Esophagus mucosa (tissue), 1 donor: ENCODE measurements around the gene FBXL17. TPM values are rescaled to one million over a fixed set of nuclear protein-coding genes. Genes with fewer than 3 reads are reported as not detected.

ENCODE experiments used
- ATAC-seq: fragments of 200-7000 bp; cut with Tn5 transposase; one replicate; pipeline ENCODE4 v1.9.1; 2020
- total RNA-seq: library from RNA; stranded (reverse); gene quantifications from one replicate; pipeline ENCODE4 v1.2.4, GENCODE V29; 2023
- donor health status: DM: yes; HTN: yes; CAD: no.

Gene FBXL17
- total RNA-seq, 1 donor from 2014 or later, result 13.0 TPM

DNA sequence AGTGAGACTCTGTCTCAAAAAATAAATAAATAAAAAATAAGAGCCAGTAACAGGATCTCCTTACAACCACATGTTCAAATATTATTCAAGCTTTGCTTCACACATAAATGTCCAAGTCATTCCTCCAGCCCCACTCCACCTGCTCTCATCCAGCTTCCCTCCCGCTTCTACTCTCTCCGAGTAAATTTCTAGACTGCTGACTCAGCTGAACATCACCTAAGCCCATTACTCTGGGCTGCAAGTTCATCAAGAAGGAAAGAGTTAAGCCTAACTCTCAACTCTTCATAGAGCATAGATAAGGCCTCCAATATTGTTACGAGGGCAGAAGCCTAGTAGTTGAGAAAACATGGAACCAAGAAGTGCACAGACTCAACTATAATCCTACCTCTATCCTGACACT, 300.2 kb downstream of the FBXL17 start:
- no peak for ATAC-seq

DNA sequence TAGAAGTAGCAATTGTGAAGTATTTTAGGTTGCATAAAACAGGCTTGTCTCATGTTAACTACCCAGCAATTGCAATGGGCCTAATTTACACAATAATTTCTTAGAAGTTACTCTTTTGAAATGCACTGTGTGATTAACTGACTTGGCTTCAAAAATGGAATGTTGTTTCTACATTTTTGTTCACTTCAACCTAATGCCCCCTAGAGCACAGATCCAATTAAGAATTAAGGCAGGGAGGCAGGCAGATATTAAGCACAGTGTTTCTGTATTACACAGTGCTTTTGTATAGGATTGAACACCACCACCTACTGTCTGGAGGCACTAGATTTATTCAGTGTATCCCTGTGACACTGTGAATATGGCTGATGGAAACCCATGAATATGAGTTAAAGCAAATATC, 302.1 kb downstream of the FBXL17 start:
- ATAC-seq, result no peak

DNA sequence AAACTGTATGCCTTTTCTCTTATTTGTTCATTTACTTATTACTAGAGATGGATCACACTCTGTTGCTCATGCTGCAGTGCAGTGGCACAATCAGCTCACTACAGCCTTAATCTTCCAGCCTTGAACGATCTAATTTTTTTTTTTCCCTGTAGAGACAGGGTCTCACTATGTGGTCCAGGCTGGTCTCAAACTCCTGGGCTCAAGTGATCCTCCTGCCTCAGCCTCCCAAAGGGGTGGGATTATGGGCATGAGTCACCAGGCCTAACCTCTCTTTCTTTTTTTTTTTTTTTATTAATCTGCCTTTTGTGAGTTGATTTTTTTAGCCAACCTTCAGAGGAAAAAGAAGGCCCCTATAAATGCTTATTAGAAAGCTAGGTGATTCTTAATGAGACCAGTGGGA, 303.0 kb downstream of the FBXL17 start:
- no peak for ATAC-seq

DNA sequence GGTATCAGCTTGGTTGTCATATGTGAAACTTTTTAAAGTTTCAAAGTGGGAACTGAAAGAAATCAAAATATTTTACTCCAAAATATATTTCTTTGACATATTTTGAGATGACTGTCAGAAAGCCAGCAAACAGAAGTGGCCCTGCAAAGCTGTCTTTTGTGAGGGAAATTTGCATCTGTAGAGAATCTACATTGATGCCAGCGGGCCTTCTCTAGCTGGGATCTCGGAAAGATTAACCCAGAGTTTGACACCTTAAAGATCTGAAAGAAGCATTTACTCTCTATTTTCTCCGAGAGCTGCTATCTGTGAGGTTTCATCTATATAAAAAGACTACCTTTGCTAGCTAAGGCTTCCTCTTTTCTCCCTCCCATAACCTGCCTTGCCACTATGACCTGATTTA, 303.6 kb downstream of the FBXL17 start:
- no peak for ATAC-seq

DNA sequence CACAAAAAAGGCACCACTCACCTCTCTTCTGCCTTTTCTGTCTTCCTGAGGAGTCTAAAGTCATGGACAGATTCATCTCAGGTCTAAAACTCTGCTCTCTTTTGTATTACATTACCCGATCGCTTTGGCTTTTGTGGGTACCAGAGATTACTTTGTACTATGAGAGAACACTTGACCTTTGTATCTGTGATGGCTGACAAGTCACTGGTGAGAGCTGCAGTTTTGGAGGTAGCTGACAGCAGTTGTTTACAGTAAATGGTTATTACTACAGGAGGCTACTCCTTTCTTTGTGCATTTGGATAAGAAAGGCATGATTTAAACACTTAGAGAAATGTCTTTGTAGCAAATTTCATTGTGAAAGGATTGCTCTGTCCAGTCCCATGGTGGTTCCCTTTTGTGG, 307.3 kb downstream of the FBXL17 start:
- no peak for ATAC-seq

DNA sequence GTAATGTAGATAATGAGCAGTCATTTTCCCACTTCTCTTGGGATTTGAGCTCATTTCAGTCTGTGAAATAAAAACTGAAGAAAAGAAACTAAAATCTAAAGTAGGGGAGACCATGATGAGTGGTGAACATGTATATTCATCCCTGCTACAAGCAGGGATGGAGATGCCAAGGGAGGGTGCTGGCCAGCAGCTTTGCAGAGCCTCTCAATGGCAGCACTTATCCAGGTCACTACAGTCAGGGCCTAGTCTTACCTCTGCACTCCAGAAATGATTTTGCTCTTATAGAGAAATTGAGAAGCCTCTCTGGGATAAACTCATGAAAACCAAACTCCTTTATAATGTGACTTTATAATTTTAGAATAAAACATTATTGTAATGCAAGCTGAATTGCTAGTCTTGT, 317.6 kb downstream of the FBXL17 start:
- ATAC-seq, result no peak

DNA sequence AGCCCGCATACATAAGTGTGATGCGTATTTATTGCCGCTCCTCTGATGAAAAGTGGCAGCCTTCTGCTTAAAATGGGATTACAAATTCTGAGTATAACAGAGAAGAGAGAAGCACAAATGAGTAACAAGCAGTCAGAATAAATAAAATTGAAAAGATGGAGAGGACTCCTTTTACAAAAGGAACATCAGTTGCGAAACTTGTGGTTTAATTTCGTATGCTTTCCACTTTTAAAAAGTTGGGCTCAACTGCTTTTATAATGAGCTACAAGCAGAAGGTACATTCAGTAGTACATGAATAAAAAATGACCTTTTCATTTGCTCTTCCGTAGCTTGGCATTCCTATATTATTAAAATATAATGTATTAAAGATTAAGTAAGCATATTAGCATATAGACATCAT, 320.0 kb downstream of the FBXL17 start:
- ATAC-seq, result no peak

DNA sequence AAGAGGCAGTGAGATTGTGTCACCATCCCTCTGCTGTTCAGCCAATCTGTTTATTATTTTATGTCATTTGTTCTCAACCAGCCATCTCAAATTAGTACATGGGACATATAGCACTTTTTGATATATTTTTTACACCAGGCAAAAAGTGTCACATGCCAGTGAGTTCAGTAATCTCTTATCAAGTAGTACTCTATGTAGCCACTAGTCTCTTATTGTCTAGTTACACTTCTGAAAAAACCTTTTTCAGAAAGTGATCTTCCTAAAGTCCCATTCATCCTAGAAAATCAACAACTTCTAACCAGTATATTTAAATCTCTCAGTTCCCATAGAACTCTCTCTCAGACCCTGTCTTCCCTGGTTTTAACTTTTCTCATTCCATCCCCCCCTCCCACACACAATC, 321.6 kb downstream of the FBXL17 start:
- no peak for ATAC-seq

DNA sequence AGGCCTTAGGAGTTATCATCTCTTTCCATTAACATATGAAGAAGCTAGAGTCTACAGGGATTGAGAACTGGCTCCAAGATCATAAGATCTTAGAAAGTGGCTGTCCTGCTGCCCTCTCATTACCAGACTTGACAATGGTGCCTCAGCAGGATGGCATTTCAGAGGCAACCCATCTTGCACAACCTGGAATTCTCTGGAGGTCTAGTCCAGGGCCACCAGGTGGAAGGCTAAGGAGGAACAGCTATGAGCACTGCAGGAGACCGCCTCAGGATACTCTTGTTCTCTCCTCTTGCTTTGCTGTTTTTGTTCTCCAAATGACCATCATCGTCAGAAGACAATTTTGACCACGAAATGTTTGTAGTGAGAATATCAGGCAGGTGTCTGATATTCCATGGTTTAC, 322.6 kb downstream of the FBXL17 start:
- ATAC-seq, result no peak

DNA sequence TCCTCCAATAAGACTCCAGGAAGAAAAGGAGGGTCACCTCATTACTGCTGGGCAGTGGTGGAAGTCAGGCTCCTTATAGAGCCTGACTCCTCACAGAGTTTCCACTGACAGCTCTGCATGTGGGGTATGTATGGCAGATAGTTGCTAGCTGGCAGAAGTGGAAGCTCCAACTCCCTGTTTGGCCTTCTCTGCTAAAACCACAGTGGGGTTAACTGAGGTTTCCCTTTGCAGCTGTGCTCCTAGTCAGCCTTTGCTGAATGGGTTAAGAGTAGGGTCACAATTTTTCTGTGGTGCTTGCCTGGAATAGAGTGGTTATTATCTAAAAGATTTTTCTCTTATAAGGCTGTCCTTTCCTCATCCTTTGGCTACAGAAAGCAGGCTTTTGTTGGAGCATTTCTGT, 327.5 kb downstream of the FBXL17 start:
- no peak for ATAC-seq

DNA sequence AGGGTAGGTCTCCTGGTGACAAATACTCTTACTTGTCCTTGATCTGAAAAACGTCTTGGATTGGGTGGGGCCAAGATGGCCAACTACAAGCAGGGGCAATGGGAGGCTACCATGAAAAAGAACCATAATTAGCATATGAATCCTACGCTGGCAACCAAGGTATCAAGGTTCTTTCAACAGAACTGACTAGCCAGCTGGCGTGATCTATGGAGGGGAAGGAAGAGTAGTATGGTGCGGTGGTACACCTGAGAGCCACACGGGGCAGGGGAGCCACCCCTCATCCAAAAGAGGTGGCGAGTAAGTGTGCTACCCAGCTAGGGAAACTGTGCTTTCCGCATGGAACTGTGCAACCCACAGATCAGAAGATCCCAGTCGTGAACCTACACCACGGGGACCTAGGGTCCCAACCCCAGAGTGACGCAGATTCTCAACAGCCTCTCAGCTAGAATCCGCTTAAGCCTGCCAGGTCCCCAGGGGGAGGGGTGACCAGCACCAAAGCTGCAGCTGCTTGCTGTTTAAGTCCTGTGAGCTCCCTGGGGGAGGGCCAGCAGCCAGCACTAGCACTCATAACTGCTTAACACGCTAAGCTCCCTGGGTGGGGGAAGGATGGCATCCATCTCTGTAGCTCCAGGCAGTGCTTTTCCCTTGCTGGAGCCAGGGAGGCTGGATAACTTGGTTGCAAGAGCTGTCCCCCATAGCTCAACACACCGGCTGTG, 334.8 kb downstream of the FBXL17 start:
- no peak for ATAC-seq

DNA sequence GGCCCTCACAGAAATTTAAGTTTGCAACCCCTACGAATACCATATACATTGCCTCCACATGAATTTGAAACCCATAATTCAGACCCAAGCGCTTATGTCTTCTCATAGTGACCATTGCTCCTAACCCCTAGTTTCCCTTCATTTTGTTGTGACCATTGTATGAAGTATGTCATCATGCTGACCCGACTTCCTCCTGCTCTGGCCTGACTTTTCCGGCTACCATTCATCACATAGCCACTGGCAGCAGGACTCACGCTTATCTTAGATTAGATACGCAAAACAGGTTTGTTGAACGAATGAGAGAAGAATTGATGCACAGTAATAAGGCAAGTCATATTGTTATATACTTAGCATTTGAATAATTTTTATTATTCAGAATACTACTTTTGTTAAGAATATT, 345.4 kb downstream of the FBXL17 start:
- no peak for ATAC-seq

DNA sequence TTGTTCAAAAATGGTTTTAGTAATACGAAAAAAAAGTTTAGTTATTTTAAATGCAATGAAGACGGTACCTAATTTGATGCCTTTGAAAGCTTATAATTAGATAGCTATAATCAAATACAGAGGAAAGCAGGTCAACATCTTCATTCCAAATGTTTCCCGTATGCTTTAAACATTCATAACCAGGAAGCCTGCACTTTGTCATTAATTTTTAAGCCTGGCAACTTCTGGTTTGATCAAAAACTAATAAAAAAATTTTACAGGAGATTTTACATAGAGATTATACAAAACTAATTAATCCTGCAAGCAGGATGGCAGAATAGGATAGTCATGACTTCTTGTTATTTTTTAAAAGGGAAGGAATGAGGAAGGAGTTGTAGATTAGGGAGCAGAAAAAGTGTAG, 353.0 kb downstream of the FBXL17 start:
- ATAC-seq, result no peak

DNA sequence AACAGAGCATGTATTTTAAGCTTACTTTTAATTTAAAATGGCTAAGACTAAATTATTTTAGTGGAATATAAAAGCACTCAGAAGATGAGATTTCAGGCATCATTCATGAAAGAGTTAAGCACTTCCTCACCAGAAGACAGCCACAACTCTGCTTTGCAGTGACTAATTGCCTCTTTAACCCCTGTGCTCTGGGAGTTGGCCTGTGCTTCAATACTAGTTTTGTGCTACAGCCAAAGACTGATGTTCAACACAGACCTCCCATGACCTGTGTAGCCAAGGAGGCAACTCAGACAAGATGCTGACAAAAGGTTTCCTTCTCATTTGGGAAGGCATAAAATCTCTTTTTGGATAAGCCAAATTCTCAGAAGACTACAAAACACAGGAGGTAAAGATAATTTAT, 353.5 kb downstream of the FBXL17 start:
- no peak for ATAC-seq

DNA sequence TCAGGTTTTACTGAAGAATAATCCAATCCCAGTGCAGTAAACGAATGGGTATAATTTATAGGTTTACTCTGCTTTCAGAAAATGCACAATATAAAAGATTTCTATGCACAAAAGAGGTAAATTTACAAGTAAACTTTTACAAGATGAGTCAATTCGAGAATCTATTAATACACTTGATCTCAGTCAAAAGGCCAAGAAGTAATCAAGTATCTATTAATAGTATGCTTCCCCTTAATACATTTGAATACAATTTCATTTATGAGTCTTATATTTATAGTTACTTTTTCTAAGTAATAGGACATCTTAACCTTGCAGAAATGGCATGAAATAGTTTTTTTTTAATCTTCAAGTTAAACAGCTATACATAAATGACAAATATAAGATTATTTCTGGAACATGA, 355.9 kb downstream of the FBXL17 start:
- no peak for ATAC-seq

DNA sequence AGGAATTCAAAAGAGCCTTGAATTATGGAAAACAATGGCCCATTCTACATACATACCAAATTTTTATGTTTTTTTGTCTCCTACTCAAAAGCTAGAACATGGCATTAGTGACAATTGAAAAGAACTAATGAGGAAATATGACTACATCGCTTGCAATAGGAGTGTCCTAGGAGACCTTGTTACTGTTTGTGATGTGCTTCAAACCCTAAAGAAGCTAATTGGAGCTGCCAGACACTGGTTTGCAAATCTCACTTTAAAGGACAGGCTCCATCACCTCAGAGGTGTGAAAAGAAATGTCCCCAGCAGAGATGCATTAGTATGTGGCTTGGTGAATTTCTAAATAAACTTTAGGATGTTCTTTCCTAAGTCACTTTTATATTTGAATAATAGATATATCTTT, 356.9 kb downstream of the FBXL17 start:
- ATAC-seq, result no peak

DNA sequence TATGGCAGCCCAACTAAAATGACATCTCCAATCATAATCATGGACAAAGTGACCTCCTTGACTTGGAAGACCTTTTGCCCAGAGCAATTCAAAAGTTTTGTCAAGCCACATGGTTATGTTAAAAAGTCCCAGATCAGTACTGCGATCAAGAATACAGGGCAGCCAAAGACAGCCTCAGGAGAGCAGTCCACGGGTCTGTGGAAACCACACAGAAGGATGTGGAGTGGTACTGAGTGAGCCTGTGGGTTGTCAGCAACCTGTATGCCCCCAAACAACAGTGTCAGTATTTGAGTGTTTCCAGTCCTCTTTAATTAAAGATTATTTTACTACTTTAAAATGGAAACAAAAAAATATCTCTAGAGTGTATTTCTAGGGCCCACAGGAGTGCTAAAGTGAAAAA, 365.8 kb downstream of the FBXL17 start:
- no peak for ATAC-seq

DNA sequence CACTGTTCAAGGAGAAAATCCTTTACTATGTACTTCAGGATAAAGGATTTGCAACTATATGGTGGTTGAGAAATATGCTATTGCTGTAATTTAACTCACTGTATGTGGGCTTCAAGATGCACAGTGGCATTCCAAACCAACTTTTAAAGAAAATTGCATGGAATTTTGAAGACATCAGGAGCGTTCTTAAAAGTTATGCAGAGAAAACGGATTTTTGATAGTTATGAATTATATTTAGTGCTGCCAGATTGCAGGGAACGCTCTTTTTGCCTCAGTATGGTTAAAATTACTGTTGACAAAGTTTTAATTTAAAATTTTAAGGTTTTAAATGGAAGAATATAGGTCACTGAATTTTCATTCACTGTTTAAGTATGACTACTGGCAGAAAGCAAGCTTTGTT, 375.1 kb downstream of the FBXL17 start:
- no peak for ATAC-seq

DNA sequence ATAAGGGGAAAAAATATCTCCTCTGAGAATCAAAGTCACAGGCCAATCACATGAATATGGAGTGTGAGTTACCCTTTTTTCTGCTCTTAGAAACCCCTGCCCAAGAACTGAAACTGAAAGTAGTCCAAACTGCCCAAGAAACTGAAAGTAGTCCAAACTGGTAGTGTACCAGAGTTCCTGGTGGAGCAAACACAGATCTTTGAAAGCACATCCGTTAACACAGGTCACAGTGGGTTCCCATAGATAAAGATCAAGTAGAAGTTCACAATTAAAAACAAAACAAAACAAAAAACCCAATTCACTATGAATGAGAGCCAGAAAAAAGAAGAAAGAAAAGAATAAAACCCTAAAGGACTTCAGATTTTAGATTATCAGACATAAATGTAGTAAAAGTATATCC, 378.7 kb downstream of the FBXL17 start:
- ATAC-seq, result no peak

DNA sequence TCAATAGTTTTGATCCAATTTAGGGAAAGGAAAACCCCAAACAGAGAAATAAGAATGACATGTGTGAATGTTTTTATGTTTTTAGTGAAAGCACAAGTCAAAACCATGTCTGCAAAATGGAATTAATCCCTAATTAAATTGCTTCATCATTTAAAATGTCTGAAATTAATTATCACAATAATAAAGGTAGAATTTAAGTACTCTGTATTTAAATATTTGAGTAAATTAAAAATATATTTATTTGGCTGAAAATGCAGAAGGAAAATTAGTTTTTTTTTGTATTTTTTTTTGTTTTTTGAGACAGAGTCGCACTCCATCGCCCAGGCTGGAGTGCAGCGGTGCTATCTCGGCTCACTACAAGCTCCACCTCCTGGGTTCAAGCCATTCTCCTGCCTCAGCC, 380.7 kb downstream of the FBXL17 start:
- no peak for ATAC-seq

DNA sequence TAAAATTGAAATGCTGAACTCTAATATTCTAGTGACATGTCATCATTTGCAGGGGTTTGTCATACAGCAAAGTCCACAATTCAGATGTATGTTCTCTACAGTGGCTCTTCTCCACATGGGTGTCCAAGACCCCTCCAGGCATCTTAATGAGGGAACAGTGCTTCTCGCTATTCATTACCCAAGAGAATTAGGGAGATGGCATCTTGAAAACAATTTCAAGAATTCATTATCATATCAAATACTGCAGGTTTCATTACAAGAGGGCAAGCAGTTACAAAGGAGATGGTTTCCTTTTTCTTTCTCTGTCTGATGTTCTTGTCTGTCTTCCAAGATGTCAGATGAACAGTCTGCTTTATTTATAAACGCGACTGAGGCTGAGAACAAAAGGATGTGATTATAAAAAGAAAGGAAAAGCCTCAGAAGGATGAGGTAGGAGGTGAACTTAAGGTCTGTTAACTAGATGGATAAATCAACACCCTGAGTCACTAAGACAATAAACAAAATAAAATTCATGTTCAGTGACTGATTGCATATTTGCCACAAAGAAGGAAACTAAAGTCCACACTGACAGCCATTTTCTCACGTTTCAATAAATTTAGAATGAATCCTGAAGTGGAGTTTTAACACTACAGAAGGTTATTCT, 384.4 kb downstream of the FBXL17 start:
- ATAC-seq, result no peak

DNA sequence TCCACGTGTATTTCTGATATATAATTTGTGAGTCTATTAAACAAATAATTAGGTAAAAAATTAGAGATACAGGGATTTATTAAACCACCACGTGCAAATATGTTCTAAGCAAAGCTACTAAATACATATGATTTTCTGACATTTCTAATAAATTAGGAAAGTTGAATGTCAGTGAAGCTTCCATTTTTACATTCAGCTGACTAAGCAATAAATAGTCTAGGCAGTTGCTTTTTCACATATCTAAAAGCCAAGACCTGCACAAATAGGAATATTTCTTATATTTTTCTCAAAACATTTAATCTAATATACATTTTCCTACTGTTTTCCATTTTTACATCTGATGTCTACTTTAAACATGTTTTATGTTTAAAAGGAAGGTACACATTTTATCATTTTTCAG, 388.6 kb downstream of the FBXL17 start:
- ATAC-seq, result no peak

DNA sequence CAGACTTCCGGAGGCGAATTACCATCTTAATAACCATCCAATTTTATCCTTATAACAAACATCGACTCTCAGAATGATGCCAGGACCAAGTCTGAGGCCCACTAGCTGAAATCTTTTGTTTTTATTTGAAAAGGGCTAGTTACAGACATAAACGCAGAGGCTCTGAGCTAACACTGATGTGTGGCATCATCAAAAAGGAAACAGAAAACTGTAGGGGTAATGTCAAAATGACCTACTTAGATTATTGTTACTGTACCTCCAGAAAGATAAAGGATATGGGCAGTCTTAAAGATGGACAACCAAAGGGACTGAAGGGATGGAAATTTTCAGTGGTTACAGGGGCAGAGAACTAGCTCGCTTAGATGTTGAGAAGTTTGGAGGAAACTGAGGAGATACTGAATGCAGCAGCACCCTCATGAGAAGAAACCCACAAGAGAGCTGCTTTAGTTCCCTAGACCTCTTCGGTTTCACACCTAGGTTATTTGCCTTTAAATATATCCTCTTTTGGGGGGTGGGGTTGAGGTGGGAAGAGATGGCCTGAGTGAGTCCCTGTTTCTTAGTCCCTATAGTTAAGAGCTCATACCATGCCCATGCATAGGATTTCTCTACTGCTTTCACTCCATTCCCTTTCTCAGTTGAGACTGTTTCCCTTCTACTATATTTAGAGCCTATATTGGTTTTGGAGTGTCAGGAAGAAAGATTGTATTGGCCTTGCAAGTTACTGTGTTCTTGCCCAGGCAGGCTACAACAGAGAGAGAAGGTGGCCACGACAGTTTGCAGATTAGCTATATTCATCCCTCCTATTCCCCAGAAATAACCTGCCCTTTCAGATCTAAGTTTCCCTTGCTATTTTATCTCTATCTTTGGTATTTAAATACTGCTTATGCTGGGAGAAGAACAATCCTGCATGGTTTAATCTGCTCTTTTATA, 390.8 kb downstream of the FBXL17 start:
- no peak for ATAC-seq

DNA sequence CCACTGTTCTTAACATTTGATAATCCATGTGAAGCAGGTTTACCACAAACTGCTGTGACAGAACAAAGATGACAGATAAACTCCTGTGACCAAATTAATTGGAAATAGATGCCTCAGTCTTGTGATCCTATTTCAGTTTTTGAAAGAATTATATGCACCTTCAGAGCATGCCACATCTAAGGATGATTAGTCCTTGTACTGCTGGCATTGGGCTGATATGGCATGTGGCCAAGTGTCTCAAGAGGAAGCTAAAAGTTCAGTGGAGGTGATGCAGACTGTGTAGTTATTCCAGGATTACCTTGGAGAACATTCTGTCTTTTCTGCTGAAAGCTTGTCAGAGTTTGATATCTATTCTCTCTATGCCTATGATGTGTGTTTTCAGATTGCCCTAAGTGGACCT, 396.8 kb downstream of the FBXL17 start:
- no peak for ATAC-seq
